Adipocyte (in vitro differentiated cells): ENCODE data around the gene FBXL13.

ENCODE experiments used
- DNase-seq: peaks from one replicate; pipeline ENCODE4 v3.0.0-alpha.2; 2015; ENCODE audit warnings: low read depth
- H3K27me3 ChIP-seq: replicated peaks from 2 replicates; pipeline ENCODE4 v1.7.0; 2013; ENCODE audit warnings: mild to moderate bottlenecking, low read length, moderate library complexity; ENCODE audit not compliant: control insufficient read depth, insufficient read depth
- H3K36me3 ChIP-seq: 2 replicates; pipeline ENCODE4 v1.7.0; 2013; ENCODE audit warnings: low read length, mild to moderate bottlenecking, moderate library complexity; ENCODE audit not compliant: control insufficient read depth, insufficient read depth, severe bottlenecking
- H3K4me1 ChIP-seq: 2 replicates; pipeline ENCODE4 v1.7.0; 2013; ENCODE audit warnings: mild to moderate bottlenecking, low read length, moderate library complexity; ENCODE audit not compliant: control insufficient read depth, insufficient read depth
- H3K4me3 ChIP-seq: 2 replicates; pipeline ENCODE4 v1.7.0; 2013; ENCODE audit warnings: mild to moderate bottlenecking, low read length, moderate library complexity
- H3K9ac ChIP-seq: 2 replicates; pipeline ENCODE4 v1.7.0; 2013; ENCODE audit warnings: mild to moderate bottlenecking, low read length, moderate library complexity
- H3K9me3 ChIP-seq: 2 replicates; pipeline ENCODE4 v1.7.0; 2013; ENCODE audit warnings: mild to moderate bottlenecking, low read length, moderate library complexity; ENCODE audit not compliant: control insufficient read depth

FBXL13 gene

DNA sequence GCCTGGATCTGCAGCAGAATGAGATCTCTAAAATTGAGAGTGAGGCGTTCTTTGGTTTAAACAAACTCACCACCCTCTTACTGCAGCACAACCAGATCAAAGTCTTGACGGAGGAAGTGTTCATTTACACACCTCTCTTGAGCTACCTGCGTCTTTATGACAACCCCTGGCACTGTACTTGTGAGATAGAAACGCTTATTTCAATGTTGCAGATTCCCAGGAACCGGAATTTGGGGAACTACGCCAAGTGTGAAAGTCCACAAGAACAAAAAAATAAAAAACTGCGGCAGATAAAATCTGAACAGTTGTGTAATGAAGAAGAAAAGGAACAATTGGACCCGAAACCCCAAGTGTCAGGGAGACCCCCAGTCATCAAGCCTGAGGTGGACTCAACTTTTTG is 140.4 kb downstream of the FBXL13 start:
- Histone ChIP-seq H3K27me3 (no peaks in the 10 kb centered on the region), H3K36me3 (no peaks in the 10 kb centered on the region), H3K9me3 (no peaks in the 10 kb centered on the region), H3K9ac (peak overlapping the region; percentile 79), H3K4me1 (peaks cover 25% of the 10 kb centered on the region), H3K4me3 (peak overlapping the region; percentile 75)
- DNase-seq, result no peak

DNA sequence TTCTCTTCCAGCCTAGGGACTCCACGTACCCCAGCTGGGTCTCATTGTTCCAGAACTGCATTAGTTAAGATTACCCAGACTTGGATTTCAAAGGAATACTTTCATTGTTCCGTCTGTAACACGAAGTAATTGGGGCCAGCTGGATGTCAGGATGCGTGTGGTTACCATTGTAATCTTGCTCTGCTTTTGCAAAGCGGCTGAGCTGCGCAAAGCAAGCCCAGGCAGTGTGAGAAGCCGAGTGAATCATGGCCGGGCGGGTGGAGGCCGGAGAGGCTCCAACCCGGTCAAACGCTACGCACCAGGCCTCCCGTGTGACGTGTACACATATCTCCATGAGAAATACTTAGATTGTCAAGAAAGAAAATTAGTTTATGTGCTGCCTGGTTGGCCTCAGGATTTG is 140.8 kb downstream of the FBXL13 start:
- no peaks in the 10 kb centered on the region for H3K27me3 ChIP-seq
- peak overlapping the region; percentile 75 for H3K4me3 ChIP-seq
- H3K9ac ChIP-seq, result peak overlapping the region; percentile 79
- peak; percentile 97 for DNase-seq
- no peaks in the 10 kb centered on the region for H3K9me3 ChIP-seq
- H3K4me1 ChIP-seq, result peaks cover 25% of the 10 kb centered on the region
- no peaks in the 10 kb centered on the region for H3K36me3 ChIP-seq

DNA sequence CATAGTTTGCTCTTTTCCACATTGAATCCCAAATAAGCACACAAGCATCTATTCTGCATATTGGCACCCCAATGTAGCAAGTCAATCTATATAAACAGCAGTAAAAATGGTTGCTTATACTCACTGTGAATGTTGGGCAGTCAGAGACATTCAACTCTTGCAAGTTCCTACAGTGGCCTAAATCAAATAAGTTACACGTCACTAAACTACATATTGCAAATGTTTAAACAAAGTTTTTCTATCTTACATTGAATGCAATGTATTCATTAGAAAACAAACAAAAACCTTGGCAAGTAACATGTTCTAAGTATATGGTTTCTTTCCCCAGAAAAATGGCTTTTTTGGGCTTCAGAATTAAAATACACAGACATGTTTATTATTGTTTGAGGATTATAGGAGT is 142.8 kb downstream of the FBXL13 start:
- no peak overlapping the region for H3K9ac ChIP-seq
- H3K27me3 ChIP-seq, result no peaks in the 10 kb centered on the region
- no peak overlapping the region for H3K4me3 ChIP-seq
- H3K9me3 ChIP-seq, result no peaks in the 10 kb centered on the region
- no peak for DNase-seq
- H3K4me1 ChIP-seq, result peaks cover 31% of the 10 kb centered on the region
- no peaks in the 10 kb centered on the region for H3K36me3 ChIP-seq

DNA sequence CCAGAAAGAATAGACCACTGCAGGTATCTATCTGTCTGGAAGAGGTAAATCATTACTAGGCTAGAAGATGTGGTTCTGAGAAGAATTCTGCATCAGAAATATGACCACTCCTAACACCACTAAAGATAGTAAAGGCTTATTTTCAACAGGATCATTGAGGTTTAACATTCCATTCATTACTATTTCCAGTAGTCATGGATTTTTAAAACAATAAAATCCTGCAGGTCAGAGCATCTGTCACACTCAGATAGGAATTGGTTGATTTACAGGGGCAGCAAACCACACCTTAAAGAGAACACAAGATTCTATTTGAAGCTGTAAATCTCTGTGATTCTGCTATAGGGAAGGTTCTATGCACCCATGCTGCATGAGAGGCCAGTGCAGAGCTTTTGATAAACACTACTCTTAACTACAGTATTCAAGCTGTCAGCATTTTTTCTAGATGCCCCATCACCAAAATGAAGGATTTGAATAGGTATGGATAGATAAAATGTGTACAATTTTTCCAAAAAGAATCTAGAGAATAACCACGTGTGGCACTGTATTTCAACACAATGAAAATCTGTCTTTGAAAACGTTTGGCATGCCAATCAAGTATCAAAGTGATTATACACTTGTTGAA is 147.2 kb downstream of the FBXL13 start:
- Histone ChIP-seq H3K4me3 (no peak overlapping the region), H3K9me3 (no peaks in the 10 kb centered on the region), H3K9ac (no peak overlapping the region), H3K27me3 (no peaks in the 10 kb centered on the region), H3K4me1 (peaks cover 16% of the 10 kb centered on the region), H3K36me3 (no peaks in the 10 kb centered on the region)
- no peak for DNase-seq

DNA sequence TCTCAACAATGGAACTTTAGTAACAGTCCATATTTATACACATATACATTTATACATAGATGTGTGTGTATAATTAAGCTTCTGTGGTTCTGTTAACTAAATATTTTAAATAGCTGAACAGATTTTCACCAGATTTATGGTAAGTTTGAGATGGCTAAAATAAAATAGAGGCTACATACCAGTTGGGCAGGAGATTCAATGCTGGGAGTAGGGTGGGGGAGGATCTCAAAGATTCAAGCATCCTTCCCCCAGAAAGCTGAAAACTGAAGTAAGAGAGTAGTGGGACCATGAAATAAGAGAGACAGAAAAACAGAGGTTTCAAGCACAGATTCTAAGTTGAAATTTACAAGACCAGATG is 147.8 kb downstream of the FBXL13 start:
- peaks cover 16% of the 10 kb centered on the region for H3K4me1 ChIP-seq
- no peaks in the 10 kb centered on the region for H3K9me3 ChIP-seq
- H3K27me3 ChIP-seq, result no peaks in the 10 kb centered on the region
- H3K9ac ChIP-seq, result no peak overlapping the region
- DNase-seq, result no peak
- no peaks in the 10 kb centered on the region for H3K36me3 ChIP-seq
- no peak overlapping the region for H3K4me3 ChIP-seq

DNA sequence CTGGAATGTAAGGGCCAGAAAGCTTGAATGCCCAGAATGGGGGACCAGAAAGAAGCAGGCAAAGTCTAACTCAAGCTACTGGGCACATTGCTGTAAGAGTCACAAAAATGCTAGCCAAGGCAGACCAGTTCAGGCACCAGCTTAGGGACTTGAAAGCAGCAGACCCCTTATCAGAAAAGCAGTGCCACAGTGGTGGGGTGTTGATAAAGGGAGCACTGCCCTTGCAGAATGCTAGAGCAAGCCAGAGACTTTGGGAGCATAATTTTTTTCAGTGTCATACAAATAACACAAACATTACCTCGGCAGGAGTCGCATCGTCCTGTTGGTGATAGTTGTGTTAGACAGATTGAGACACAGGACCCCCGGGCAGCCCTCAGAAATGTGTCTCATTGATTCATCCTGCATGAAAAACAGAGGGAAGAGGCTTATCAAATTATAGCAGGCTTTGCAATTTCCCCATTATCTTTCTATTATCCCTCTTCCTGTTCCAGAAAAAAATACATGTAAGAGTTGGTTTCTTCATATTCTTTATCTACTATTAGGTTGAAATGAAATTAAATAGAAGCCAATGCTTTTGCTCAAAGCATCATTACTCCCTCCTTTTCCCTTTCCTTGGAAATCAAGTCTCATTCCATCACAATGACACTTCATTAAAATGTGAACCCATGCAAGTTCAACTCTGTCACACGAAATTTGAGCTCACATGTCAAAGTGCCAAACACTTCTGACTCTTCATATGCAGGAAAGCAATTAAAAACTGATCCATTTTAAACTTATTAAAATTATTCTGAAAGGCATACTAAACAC is 148.4 kb downstream of the FBXL13 start:
- H3K9me3 ChIP-seq, result no peaks in the 10 kb centered on the region
- DNase-seq, result no peak
- H3K36me3 ChIP-seq, result no peaks in the 10 kb centered on the region
- no peaks in the 10 kb centered on the region for H3K27me3 ChIP-seq
- peaks cover 16% of the 10 kb centered on the region for H3K4me1 ChIP-seq
- no peak overlapping the region for H3K9ac ChIP-seq
- no peak overlapping the region for H3K4me3 ChIP-seq

DNA sequence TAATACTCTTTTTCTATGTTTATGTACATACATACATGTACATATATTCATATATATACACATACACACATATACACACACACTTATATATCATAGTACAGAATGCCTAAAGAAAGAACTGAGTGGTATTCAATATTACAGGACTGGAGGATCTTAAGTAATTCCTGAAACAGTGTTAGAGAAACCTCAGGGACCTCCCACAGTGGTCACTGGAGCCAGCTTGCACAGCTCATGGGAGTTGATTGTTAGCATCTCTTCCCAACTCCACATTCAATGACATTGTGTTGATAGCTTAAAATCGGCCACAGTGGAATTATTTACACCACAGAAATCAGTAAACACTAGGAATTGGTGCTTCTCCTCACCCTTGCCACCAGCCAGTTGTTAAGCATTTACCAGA is 155.8 kb downstream of the FBXL13 start:
- H3K9me3 ChIP-seq, result no peaks in the 10 kb centered on the region
- H3K27me3 ChIP-seq, result no peaks in the 10 kb centered on the region
- H3K4me3 ChIP-seq, result no peak overlapping the region
- no peak for DNase-seq
- H3K36me3 ChIP-seq, result no peaks in the 10 kb centered on the region
- H3K4me1 ChIP-seq, result peaks cover 31% of the 10 kb centered on the region
- H3K9ac ChIP-seq, result no peak overlapping the region

DNA sequence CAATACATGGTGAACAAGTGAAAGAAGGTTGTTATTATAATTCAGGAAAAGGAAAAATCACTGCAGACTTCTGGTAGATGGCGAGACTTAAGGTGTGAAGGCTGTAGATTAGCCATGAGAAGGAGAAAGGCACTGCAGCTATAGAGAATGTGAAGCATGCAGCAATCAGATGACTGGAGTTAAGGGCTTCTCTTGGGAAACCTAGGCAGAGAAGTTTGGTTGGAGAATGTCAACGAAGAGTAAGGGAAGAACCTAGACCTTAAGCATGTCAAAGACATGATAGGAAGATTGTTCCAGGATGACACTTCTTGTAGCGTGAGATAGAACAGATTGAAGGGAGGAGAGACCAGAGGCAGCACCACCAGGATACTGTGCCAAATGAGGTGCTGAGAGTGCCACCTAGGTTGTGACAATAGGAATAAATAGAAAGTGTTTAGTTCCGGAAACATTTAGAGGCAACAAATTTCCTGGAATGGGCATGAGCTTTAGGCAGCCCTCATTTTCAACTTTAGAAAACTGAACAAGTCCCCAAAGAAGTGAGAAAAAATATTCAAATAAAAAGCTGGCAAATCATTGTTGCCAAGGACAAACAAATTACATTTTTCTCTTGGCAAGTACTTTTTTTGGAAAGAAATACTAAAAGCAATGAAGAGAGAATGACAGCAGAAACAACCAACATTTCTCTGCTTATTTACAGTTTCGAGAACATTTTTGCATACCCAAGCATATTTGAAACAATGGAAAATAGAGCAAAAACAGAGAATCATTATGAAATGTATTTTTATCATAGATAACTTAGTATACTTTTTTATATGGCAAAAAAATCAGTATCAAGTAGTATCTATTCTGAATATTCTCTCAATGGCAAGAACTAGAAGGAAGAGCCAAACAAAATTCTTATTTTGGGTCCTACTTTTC is 156.9 kb downstream of the FBXL13 start:
- peaks cover 38% of the 10 kb centered on the region for H3K4me1 ChIP-seq
- H3K9me3 ChIP-seq, result no peaks in the 10 kb centered on the region
- no peak overlapping the region for H3K4me3 ChIP-seq
- no peaks in the 10 kb centered on the region for H3K27me3 ChIP-seq
- no peak for DNase-seq
- H3K9ac ChIP-seq, result no peak overlapping the region
- H3K36me3 ChIP-seq, result no peaks in the 10 kb centered on the region

DNA sequence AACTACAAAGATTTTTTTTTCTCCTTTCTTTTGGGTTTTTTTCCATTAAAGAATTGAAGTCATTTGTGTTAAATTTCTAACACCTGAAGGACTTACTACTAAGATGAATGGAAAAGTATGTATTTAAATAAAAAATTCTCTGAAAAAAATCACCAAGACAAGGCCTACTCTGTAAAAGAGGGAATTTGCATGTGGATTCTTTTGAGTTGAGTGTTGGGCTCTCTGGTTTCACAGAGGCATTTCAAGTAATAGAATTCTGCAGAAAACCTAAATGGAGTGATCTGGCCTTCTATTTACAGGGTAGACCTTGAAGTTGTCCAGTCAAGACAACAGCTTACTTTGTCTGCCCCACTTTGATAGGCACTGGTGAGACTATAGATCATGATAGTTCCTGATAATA is 157.7 kb downstream of the FBXL13 start:
- Histone ChIP-seq H3K9me3 (no peaks in the 10 kb centered on the region), H3K9ac (no peak overlapping the region), H3K4me1 (peaks cover 42% of the 10 kb centered on the region), H3K4me3 (no peak overlapping the region), H3K27me3 (no peaks in the 10 kb centered on the region), H3K36me3 (no peaks in the 10 kb centered on the region)
- peak; percentile 64 for DNase-seq

DNA sequence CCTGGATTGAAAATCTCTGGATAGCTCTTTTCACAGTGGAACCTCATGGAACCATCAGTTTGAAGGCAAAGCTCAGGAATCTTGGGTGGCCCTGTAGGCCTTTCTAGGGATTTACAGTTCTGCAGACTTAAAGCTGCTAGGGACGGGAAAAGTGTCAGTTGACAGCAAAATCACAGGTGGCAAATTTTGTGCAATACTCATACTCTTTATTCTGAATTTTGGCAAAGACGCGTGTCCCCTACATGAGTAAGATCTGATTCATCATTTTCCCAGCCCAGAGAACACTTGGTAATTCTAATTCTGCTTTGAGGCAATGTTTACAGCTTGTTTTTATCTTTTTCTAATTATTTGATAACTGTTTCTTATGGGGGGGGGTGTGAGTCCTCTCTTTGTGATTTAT is 158.2 kb downstream of the FBXL13 start:
- Histone ChIP-seq H3K9me3 (no peaks in the 10 kb centered on the region), H3K4me3 (no peak overlapping the region), H3K4me1 (peaks cover 42% of the 10 kb centered on the region), H3K9ac (no peak overlapping the region), H3K36me3 (no peaks in the 10 kb centered on the region), H3K27me3 (no peaks in the 10 kb centered on the region)
- peak; percentile 73 for DNase-seq

DNA sequence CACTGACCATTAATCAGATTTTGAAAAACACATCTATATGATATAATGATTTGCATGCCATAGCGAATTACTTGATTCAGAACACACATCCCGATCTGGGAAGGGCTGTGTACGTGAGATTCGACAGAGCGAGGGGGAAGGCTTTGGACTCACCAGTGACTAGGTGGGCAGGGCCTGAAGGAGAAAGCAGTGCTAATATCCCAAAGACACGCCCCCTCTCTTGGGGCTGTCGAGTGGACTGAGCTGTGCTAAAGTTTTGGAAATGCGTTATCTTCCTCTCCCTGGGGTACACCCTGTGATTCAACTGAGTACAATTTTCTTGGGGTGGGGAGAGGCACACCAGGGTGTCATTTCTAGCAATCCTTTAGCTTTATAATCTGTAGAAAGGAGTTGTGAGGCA is 160.0 kb downstream of the FBXL13 start:
- H3K36me3 ChIP-seq, result no peaks in the 10 kb centered on the region
- no peak for DNase-seq
- H3K27me3 ChIP-seq, result no peaks in the 10 kb centered on the region
- peak overlapping the region; percentile 59 for H3K4me3 ChIP-seq
- peaks cover 42% of the 10 kb centered on the region for H3K4me1 ChIP-seq
- H3K9ac ChIP-seq, result no peak overlapping the region
- no peaks in the 10 kb centered on the region for H3K9me3 ChIP-seq
